K562 (cell line): ENCODE measurements around the gene CPEB1. TPM values are rescaled to one million over a fixed set of nuclear protein-coding genes. Genes with fewer than 3 reads are reported as not detected.
A peak's percentile ranks its signal among the peaks of the same experiment; 100 is the strongest.

ENCODE experiments used
- CHD4 ChIP-seq: fragments of 200-600 bp; sonication (generic); IDR thresholded peaks from 3 replicates; pipeline ENCODE4 v1.6.1; 2012; ENCODE audit warnings: low read depth, mild to moderate bottlenecking, mixed read lengths, low read length, inconsistent platforms; ENCODE audit not compliant: insufficient read depth, insufficient replicate concordance, poor library complexity, severe bottlenecking
- MTA1 ChIP-seq: fragments of 450-650 bp; IDR thresholded peaks from 2 replicates; pipeline ENCODE4 v1.6.1; 2017; ENCODE audit warnings: borderline replicate concordance
- RBBP5 ChIP-seq: fragments of 200-600 bp; sonication (generic); IDR thresholded peaks from 2 replicates; pipeline ENCODE4 v1.6.1; 2012; ENCODE audit warnings: borderline replicate concordance, mild to moderate bottlenecking, low read length, control low read depth, inconsistent platforms; ENCODE audit not compliant: insufficient read depth, poor library complexity, severe bottlenecking
- ZNF23 ChIP-seq: fragments of 250-450 bp; sonication (Bioruptor Pico); IDR thresholded peaks from 2 replicates; pipeline ENCODE4 v1.4.0; 2020; ENCODE audit warnings: mild to moderate bottlenecking
- polyA plus RNA-seq, 8 experiments: library from polyadenylated mRNA; depleted of rRNA in 4 of 8; stranded (reverse) in 5 of 8; unstranded in 3 of 8; fragments of >200 nt; fragmentation: Nextera tagmentation in 2 of 8; fragmentation: Illumina TruSeq in 1 of 8; extraction: Ambion mirVana in 2 of 8; extraction: Trizol in 1 of 8; gene quantifications; 2 replicates each; pipeline versions ENCODE4 v1.2.1 to v1.2.3, GENCODE V29; 2011 to 2014; ENCODE audit warnings: inconsistent platforms in 1 of 8, missing spikeins in 1 of 8
- total RNA-seq, 7 experiments: library from RNA; depleted of rRNA in 6 of 7; stranded (reverse); fragments of >200 nt in 6 of 7; fragmentation: Illumina TruSeq in 2 of 7; extraction: Trizol in 2 of 7; gene quantifications; 2 replicates each; pipeline versions ENCODE4 v1.2.1 to v1.2.3, GENCODE V29; 2011 to 2021; ENCODE audit warnings: low replicate concordance in 1 of 7
- TF ChIP-seq, protein P1 (sequence below): fragments of 200-600 bp; sonication (generic); IDR thresholded peaks from one replicate; pipeline ENCODE4 v1.6.1; 2012; ENCODE audit warnings: mild to moderate bottlenecking, low read depth, low read length, inconsistent platforms
- TF ChIP-seq, protein P2 (sequence below): fragments of 450-650 bp; formaldehyde crosslinking; IDR thresholded peaks from 2 replicates; pipeline ENCODE4 v1.4.0; 2020; ENCODE audit warnings: mild to moderate bottlenecking, moderate library complexity

The CPEB1 gene
- total and polyA plus RNA-seq, 9 of the 15 experiments (the other 6 are each of a cell fraction or from before 2014, with no cell fraction given) = 2.2 to 13.4 (median 9.7) TPM

DNA sequence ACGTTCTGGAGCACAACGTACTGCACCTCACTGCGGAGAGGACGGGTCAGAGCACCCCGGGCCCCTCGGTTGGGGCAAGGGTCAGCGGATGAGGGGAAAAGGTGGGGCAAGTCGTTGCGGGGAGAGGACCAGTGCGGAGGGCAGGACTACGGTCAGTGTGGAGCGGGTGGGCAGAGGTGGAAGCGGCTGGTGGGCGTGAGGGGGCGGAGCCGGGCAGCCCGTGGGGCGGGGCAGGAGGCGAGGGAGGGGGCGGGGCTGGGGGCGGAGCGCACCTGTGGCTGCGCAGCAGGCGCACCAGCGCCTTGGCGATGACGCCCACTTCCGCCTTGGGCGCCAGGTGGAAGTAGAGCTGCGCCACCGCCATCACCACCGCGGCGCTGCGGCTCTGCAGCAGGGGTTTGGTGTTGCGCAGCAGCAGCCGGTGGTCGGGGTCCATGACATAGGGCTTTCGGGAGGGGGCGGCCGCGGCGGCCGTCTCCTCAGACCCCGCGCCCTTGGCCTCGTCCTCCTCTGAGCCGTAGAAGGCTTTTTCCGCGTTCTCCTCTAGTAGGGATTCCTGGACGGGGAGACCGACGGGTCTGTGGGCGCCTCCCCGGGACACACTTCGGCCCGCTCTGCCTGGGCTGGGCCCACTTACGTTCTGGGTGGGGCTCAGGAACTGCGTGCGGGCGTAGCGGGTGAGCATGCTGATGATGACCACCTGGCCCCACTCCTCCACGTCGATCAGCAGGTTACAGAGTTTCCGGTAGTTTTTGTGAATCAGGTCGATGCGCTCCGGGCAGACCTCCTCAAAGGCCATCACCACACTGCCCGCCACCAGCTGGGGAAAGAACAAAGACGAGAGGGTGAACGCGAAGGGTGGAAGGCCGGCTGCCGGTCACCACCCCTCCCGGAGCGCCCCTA, 33.3 kb upstream of the CPEB1 start (continued):
- TF ChIP-seq, protein P1, sequence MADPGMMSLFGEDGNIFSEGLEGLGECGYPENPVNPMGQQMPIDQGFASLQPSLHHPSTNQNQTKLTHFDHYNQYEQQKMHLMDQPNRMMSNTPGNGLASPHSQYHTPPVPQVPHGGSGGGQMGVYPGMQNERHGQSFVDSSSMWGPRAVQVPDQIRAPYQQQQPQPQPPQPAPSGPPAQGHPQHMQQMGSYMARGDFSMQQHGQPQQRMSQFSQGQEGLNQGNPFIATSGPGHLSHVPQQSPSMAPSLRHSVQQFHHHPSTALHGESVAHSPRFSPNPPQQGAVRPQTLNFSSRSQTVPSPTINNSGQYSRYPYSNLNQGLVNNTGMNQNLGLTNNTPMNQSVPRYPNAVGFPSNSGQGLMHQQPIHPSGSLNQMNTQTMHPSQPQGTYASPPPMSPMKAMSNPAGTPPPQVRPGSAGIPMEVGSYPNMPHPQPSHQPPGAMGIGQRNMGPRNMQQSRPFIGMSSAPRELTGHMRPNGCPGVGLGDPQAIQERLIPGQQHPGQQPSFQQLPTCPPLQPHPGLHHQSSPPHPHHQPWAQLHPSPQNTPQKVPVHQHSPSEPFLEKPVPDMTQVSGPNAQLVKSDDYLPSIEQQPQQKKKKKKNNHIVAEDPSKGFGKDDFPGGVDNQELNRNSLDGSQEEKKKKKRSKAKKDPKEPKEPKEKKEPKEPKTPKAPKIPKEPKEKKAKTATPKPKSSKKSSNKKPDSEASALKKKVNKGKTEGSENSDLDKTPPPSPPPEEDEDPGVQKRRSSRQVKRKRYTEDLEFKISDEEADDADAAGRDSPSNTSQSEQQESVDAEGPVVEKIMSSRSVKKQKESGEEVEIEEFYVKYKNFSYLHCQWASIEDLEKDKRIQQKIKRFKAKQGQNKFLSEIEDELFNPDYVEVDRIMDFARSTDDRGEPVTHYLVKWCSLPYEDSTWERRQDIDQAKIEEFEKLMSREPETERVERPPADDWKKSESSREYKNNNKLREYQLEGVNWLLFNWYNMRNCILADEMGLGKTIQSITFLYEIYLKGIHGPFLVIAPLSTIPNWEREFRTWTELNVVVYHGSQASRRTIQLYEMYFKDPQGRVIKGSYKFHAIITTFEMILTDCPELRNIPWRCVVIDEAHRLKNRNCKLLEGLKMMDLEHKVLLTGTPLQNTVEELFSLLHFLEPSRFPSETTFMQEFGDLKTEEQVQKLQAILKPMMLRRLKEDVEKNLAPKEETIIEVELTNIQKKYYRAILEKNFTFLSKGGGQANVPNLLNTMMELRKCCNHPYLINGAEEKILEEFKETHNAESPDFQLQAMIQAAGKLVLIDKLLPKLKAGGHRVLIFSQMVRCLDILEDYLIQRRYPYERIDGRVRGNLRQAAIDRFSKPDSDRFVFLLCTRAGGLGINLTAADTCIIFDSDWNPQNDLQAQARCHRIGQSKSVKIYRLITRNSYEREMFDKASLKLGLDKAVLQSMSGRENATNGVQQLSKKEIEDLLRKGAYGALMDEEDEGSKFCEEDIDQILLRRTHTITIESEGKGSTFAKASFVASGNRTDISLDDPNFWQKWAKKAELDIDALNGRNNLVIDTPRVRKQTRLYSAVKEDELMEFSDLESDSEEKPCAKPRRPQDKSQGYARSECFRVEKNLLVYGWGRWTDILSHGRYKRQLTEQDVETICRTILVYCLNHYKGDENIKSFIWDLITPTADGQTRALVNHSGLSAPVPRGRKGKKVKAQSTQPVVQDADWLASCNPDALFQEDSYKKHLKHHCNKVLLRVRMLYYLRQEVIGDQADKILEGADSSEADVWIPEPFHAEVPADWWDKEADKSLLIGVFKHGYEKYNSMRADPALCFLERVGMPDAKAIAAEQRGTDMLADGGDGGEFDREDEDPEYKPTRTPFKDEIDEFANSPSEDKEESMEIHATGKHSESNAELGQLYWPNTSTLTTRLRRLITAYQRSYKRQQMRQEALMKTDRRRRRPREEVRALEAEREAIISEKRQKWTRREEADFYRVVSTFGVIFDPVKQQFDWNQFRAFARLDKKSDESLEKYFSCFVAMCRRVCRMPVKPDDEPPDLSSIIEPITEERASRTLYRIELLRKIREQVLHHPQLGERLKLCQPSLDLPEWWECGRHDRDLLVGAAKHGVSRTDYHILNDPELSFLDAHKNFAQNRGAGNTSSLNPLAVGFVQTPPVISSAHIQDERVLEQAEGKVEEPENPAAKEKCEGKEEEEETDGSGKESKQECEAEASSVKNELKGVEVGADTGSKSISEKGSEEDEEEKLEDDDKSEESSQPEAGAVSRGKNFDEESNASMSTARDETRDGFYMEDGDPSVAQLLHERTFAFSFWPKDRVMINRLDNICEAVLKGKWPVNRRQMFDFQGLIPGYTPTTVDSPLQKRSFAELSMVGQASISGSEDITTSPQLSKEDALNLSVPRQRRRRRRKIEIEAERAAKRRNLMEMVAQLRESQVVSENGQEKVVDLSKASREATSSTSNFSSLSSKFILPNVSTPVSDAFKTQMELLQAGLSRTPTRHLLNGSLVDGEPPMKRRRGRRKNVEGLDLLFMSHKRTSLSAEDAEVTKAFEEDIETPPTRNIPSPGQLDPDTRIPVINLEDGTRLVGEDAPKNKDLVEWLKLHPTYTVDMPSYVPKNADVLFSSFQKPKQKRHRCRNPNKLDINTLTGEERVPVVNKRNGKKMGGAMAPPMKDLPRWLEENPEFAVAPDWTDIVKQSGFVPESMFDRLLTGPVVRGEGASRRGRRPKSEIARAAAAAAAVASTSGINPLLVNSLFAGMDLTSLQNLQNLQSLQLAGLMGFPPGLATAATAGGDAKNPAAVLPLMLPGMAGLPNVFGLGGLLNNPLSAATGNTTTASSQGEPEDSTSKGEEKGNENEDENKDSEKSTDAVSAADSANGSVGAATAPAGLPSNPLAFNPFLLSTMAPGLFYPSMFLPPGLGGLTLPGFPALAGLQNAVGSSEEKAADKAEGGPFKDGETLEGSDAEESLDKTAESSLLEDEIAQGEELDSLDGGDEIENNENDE = no peak
- peak; percentile 50 for TF ChIP-seq RBBP5
- no peak for TF ChIP-seq CHD4
- TF ChIP-seq ZNF23 (CRISPR knock-in tag) = no peak
- TF ChIP-seq MTA1 = 0 out of 2 replicates have a peak, but pooled peaks have one; percentile 9
- TF ChIP-seq, protein P2, sequence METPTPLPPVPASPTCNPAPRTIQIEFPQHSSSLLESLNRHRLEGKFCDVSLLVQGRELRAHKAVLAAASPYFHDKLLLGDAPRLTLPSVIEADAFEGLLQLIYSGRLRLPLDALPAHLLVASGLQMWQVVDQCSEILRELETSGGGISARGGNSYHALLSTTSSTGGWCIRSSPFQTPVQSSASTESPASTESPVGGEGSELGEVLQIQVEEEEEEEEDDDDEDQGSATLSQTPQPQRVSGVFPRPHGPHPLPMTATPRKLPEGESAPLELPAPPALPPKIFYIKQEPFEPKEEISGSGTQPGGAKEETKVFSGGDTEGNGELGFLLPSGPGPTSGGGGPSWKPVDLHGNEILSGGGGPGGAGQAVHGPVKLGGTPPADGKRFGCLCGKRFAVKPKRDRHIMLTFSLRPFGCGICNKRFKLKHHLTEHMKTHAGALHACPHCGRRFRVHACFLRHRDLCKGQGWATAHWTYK (CRISPR knock-in tag) = 0 out of 2 replicates have a peak, but pooled peaks have one; percentile 23
